ENCODE measurements around the gene CSF2.

The CSF2 gene

GRCh38 chr5:132073231-132074013 is at the start of gene CSF2:
Gene CSF2 (plus strand): TSS chr5:132073789. CDS start chr5:132073824, 35 bp downstream.
- DNase-seq: no peak

DNA sequence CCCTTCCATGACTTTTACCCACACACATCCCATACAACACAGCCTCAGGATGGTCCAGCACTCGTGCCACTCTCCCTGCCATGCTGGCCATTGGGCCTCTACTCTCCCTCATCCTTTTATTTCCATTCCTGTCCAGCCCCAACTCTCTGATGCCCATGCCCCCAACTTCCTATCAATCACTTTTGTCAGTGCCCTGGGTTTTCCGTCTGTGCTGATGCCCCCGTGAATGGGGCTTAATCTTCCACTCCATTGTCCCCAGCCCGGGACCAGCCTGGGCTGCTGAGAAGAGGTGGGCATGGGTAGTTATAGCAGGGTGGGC is 49.5 kb upstream of the CSF2 start:
- no peak for DNase-seq

GRCh38 chr5:132024789-132025402 is 48.7 kb upstream of the CSF2 start:
- no peak for DNase-seq

DNA sequence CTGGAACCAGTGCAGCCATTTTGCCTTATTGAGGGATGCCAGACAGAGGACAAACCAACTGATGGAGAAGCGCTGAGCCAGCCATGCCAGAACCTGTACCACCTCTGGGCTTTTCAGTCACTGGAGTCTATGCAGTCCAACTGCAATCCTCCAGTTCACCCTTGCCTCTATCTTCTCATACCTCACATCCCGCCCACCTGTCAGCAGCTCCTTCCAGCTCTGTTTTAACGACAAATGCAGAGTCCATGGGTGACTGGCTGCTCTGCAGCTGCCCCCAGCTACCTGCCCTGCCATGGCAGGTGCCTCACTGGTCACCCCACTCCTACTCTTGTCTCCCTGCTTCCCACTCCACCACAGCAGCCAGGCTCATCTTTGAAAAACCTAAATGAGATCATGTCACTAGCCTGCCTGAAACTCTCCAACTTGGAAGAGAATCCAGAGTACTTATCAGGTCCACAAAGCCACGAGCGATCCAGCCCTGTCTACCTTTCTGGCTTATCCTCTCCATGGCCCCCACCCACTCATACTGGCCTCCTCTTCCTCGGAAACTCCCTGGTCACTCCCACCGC is 48.1 kb upstream of the CSF2 start:
- no peak for DNase-seq

- DNase-seq: no peak
Measured at GRCh38 chr5:132026516-132027008, 47.0 kb upstream of the CSF2 start.

DNA sequence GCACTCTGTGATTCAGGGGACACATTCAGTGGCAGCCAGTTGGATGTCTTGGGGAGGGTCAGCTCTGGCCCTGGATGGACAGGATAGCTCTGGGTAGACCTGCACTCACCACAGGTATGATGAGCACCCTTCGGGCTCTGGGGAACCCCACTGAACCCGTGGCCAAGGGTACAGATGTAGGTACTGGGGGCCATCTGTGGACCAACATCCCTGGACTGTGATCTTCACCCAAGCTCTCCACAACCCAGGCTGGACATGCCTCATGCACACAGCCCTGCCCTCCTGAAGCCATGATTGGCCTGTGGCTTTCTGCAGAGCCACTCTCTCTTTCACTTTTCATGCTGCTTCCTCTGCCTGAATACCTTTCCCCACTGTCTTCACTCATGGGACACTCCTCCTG is 46.6 kb upstream of the CSF2 start:
- no peak for DNase-seq

DNA sequence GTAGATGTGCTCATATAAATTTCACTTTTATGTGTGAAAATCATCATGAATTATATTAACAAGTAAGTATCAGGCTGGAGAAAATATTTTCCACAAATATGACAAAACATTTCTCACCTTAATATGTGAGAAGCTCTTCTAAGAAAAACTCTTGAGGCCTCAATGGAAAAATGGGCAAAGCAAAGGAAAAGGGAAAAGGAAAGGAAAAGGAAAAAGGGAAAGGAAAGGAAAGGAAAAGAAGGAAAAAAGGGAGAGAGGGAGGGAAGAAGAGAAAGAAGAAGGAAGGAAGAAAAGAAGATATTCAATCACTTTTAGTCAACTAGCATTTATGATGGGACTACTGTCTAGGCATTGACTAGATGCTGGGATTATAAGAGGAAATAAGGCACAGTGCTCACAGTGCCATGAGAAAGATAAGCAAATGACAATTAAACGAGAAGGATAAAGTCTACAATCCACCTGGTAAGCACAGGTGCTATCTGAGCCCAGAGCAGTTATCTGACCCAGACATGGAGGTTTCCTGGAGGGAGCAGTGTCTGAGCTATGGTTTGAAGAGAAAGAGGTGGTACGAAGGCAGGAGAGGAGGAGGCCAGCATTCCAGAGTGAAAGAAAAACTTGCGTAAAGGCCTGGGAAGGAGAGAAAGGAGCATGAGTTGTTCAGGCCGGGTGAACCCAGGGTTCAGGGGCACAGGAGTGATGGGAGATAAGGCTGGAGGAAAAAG is 43.8 kb upstream of the CSF2 start:
- no peak for DNase-seq

- DNase-seq: no peak
Measured at GRCh38 chr5:132030610-132031009, 43.0 kb upstream of the CSF2 start.

GRCh38 chr5:132032196-132032595 is 41.4 kb upstream of the CSF2 start:
- no peak for DNase-seq

GRCh38 chr5:132033122-132033521 is 40.5 kb upstream of the CSF2 start:
- no peak for DNase-seq

GRCh38 chr5:132037353-132037752 is 36.2 kb upstream of the CSF2 start:
- no peak for DNase-seq

DNA sequence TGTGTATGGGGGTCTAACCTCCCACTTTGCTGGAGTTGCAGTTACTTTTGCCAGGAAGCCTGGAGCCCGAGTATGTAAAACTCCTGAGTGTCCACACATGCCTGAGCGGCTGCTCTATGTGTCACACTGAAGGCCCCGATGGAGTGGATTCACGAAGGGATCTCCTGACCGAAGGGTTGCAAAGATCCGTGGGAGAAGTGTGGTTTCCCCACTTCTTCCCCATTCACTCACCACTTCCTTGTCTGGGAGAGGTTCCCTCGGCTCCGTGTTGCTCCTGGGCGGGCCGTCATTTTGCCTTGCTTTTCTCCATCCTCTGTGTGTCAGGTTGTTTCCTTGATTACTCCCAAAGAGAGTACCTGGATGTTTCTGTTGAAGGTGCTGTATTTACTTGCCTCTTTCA is 29.4 kb upstream of the CSF2 start:
- DNase-seq: no peak

- DNase-seq: no peak
Measured at GRCh38 chr5:132046880-132047299, 26.7 kb upstream of the CSF2 start.

DNA sequence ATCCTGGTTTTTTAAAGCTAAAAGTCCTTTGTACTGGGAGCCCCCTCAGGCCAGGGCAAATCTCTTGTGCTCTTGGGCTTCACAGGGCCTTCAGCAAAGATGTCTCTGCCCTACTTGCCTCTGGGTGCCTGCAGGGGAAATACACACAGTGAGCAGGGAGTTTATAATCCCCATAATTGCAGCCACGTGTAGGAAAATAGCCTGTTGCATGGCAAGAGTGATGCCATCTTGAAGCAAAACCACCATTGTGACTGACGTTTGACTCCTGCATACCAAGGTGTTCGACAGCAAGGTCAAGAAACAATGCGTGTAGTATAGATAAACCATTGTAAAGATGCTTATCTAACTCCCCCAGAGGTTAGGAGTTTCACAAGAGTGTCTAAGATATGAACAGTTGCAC is 24.5 kb upstream of the CSF2 start:
- DNase-seq: no peak

DNA sequence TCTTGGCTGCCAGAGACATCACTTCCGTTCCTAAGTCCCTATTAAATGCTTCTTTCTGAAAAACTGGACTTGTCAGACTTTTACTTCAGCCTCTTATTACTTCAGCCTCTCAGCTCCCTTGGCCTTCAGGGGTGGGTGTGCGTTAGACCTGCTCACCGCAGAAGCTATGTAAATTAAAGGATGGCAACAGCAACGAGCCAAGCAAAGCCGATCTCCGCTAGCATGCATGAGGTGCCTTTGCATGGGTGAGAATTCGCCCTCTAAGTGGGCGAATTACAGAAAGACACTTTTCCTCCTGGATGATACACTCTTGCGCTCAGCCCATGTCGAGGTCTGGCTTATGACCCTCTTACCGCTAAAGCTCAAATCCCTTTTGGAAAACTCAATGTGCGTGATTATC is 24.0 kb upstream of the CSF2 start:
- DNase-seq: no peak

- no peak for DNase-seq
Measured at GRCh38 chr5:132050136-132050535, 23.5 kb upstream of the CSF2 start.

DNA sequence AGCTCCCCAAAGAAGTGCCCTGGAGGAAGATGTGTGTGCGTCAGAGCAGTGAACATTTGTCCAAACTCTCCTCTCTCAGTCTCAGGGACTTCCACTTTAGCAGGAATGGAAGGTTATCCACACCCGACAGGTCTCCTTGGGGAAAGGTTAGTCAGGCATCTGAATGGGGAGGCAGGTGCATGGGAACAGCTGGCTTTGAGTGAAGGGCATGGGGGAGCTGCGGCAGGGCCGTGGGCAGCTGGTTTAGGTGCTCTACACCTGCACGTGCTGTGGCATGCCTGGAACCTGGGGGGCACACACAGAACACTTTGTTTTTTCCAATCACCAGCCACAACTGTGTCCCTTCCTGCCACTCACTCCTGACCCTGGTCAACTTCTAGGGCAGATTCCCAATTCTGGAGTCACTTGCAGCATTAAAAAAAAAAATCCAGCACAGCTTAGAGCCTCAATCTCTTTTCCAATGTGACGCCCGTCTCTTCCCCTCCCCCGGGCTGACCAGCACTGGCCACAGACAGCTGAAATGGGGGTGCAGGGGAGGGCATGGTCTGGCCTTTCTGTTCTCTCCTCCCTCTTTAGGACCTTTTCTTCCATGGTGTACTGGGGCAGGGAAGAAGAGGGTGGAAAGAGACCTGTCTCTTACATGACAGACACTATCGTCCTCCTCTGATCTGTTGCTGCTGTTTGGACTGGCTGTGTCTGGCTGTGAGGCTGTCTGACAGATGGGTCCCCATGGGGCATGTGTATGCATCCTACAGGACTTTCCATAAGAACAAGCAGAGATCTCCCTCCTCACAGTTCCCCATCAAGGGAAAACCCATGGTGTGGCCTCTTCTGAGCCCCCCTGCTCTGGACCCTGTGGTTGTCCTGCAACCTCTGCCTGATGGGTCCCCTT is 22.7 kb upstream of the CSF2 start:
- no peak for DNase-seq

GRCh38 chr5:132052520-132052919 is 21.1 kb upstream of the CSF2 start:
- no peak for DNase-seq

DNA sequence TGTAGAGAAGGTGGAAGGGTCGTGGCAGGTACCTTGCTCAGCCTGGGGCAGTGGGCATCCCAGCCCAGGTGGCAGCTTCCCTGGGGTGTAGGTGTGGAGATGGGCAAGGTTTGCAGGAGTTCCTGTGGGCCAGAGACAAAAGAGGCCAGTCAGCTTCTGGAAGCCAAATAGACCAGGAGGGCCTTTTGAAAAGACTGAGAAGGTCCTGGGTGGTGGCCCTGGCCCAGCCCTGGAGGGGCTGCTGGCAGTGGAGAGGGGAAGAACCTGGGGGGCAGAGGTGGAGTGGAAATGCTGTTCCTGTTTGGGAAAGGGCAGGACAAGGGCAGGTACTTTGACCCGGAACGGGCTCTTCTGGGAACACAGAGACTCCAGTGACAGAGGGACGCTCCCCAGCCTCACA is 20.1 kb upstream of the CSF2 start:
- DNase-seq: no peak

DNA sequence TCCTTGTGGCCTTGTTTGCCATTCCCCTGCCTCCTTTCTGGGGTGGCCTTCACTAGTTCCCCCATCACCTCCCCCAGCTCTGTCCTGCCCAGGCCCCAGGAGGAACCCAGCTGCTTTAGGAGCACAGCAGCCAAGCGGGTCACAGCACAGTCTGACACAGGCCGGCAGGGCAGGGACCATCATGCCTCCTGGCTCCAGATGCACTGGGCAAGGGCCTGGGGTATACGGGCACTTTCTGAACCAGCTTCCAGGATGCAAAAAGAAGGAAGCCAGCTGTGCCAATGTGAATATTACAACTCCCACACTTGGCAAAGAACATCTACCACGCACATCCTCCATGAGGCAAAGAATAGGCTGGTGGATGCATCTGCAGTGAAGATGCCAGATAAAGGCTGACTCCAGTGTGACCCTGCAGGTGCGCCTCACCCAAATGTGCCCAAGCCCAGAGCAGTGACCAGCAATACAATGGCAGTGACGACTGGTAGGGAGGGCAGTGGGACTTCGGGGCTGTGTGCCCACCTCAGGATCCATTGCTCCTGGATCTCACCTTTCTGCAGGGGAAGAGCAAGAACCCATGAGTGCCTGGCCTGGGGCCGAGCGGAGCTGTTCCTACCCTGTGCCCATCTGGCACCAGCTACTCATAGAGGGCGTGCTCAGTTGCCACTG is 19.4 kb upstream of the CSF2 start:
- DNase-seq: no peak

GRCh38 chr5:132054697-132055440 is 18.7 kb upstream of the CSF2 start:
- no peak for DNase-seq
